HK-2 (cell line): Measurements from ENCODE around the gene TFEB.

Experiments
- DNase-seq: peaks from one replicate; pipeline ENCODE4 v3.0.0-alpha.2; 2018; ENCODE audit not compliant: unreplicated experiment

TFEB gene

DNA sequence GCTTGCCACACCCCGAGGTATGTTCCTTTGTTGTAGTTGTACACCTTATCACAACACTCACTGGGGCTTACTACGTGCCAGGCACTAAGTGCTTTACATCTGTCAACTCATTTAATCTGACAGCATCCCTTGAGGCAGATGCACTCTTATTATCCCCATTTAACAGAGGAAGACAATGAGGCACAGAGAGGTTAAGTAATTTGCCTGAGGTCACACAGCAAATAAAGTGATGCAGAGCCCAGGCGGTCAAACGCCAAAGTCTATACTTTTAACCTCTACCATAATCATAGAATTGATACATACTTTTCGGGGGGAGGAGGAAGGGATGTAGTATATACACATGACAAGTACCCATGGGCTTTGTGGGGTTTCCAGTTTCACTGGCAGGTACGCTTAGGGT lies 59.4 kb downstream of the TFEB start:
- no peak for DNase-seq

DNA sequence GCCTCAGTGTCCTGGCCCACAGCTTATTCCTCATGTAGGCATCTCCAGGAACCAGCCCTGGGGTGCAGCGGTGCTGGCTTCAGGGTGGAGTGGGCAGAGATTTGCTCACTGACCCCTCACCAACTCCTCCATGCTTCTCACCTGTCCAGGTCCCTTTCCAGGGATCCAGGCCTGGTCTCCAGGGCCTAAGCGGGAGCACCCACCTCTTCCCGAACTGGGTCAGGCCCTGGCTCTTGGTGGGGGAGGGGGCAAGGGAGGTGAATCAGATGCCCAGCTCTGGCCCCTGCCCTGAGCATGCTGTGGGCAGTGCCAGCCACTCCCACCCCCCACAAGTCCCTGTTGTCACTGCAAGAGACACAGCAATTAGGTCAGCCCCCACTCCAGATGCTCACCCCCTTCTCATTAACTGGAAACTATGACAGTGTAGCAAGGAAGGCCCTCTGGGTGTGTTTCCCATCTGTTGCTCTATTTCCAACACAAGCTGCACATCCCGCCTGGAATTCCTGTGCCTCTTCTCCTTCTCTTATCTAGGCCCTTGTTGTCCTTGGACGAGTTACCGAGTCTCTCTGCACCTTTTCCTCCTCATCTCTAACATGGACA lies 60.1 kb downstream of the TFEB start:
- no peak for DNase-seq

DNA sequence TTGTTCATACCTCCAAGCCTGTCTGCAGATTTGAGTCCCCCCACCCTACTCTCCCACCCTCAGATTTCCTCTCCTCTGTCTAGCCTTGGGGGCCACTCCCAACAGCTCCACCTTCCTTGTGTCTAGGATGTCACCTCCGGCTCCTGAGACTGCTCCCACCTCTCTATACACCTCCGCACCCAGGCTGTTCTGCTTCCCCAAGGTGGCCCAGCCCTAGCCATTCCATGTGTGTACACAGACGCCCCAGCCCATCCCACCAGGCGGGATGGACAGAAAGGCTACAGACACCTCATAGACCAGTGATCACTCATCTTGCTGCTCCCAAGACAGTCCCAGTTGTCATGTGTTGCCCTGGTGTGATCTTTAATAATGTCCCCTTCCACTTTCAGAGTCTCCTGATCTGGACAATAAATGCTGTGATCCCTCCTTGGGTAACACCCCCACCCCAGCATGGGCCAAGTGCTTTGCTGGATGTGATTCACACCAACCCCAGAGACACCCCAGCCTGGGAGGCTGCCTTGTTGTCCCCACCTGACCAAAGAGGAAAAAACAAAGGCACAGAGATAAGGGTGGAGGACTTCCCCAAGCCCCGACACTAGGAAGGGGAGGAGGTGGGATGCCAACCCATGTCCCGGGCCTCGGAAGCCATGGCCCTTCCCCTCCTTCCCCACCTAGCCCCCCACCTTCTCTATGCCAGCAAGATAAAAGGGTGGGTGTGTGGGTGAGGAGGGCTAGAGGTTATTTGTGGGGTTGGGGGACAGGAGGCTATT lies 61.0 kb downstream of the TFEB start:
- no peak for DNase-seq

DNA sequence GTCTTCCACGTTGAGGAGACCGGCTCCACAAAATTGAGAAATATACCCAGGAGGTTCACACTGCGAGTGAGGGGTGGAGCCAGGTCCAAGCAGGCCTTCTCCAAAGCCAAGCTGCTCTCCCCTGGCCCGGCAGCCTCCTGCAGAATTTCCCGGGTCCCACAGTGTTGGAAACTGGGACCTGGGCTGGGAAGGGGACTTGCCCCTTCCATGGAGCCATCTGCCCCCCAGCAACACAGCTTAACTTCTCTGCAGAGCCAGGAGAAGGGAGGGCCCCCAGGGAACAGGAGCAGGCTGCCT lies 61.8 kb downstream of the TFEB start:
- DNase-seq = no peak

DNA sequence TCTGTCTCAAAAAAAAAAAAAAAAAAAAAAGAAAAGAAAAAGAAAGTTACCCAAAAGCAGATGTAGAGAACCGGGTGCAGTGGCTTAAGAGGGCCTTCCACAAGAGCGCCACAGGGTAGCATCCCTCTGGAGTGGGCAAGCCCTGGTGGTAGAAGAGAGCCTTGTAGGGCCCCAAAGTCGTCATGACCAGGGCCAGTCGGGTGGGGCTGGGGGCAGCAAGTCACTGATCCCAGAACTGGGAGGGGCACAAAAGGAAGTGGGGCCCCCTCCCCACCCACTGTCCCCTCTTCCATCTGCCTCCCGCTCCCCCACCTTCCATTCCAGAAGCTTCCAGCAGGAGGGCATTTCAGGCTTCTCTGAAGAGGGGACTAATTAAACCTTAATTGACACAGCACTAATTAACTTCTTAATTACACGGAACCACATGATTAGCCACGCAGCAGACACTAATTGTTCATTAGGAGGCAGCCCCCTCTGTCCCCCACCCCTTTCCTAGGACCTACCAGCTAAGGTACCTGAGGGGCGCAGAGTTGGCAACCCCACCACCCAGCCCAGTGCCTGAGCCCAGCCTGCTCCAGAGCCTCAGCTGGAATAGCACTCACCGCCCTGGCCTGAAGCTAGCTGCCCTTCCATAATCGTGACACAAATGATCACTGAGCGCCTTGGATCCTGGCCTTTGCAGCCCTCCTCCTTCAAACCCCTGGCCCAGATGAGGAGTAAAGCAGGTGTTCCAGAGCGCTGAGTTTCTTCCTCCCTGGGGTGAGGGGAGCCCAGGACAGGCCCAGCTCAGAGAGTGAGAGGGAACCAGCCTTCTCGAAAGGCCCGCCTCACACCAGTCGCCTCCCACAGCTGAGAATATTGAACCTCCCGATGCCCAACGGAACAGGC lies 62.3 kb downstream of the TFEB start:
- DNase-seq = no peak

DNA sequence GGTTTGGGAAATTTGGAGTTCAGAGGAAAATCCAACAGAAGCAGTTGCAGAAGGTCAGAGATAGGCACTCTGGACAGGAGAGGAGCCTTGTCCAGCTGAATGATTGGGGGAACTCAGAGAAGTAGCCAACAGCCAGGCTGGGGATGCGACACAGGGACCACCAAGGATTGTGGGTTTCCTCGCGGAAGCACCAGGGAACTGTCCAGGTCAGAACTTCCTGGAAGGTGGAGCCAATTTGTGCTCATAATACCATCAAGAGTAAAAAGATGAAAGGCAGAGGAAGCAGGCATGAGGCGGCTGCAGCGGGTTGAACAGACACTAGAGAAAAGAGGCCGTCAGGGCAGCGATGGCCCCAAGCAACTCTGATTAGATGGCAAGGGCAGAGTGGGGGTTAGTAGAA lies 63.4 kb downstream of the TFEB start:
- DNase-seq = no peak

DNA sequence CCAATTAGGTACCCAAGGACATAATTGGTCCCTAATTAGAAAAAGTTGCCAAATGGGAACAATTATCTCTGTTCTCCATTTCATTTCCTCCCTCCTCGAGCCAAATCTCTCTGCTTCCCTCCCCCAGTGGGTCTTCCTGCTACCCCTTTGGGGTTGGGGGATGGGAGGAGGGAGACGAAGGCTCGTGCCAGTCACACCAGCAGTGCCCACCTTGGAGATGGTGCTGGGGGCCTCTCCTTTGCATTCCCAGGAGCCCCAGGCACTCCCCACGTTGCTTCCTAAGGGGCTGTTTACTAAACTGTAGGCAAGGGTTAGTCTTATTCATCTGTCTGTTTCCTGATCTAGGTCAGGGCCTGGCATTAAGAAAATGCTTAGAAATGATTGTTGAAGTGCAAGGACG lies 64.0 kb downstream of the TFEB start:
- no peak for DNase-seq

DNA sequence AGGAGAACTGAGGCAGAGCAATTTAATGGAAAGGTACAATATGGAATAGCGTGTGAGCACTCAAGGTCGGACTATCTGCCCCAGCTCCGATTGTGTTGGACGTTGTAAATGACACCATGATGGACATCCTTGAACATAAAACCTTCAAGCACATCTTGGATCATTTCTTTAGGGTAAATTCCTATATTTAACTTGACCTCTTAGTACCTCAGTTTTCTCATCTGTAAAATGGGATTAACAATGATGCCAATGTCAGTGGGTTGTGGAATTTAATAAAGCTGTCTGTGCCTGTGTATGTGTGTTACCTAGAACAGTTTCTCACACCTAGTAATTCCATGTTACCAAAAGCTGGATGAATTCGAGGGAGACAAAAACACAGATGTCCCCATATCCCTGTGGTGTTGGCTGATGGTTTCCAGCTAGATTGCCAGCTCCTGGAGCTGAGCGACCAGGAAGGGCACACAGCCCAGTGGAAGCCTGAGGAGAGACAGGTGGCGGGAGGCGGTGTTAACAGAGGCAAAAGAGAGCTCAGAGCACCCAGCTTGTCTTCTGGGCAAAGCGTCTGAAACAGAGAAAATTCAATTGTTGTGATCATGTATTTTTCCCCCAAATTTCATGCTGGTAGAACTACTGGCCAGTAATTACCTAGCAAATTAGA lies 64.6 kb downstream of the TFEB start:
- no peak for DNase-seq

DNA sequence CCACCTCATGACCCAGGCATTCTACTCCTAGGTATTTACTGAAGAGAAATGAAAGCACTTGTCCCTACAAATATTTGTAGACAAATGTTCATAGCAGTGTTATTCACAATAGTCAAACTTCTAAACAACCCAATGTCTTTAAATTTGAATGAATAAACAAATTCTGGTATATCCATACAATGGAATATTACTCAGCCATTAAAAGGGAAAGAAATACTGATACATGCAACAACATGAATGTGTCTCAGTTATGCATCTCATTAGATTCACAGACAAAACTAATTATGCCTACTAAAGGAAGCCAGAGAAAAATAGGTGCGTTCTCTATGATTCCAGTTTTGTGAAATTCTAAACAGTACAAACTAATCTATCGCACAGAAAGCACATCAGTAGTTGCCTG lies 66.4 kb downstream of the TFEB start:
- DNase-seq = no peak

DNA sequence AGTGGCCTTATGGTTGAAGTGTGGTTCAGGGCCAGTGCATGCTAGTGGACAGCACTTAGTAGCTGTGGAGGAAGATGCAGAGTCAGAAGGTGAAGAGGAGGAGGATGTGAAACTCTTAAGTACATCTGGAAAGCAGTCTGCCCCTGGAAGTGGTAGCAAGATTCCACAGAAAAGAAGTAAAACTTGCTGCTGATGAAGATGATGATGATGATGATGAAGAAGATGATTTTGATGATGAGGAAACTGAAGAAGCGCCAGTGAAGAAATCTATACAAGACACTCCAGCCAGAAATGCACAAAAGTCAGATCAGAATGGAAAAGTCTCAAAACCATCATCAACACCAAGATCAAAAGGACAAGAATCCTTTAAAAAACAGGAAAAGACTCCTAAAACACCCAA lies 68.2 kb downstream of the TFEB start:
- no peak for DNase-seq

DNA sequence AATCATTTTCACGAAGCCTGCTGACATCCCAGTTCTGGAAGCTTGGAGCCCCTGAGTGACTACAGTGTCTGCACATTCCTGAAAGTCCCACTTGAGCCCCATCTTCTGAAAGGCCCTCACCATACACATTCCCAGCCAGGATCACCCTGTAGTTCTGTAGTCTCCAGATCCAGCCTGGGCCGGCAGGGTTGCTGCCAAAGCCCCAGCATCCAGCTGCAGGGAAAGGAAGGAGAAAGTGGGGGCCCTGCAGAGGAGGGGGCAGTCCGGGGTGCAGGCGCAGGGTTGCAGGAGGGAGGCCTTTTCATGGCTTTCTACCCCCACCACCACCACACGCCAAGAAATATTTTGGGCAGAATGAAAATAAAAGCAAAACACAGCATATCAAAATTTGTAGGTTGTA lies 71.1 kb downstream of the TFEB start:
- no peak for DNase-seq

DNA sequence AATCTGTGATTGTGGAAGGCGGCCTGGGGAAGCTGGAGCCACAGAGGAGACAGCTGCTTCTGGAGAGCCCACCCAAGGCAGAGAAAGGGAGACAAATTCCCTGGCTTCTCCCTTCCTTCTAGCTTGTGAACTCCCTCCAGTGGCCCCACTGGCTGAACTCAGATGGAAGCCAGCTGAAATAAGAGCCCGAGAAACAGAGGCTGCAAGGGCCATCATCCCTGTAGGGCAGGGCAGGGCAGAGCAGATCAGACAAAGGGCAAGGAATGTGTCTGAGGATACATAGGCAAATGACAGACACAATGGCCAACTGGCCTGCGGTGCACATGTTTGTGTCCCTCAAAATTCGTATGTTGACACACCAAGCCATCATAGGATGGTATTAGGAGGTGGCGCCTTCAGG lies 71.8 kb downstream of the TFEB start:
- no peak for DNase-seq

DNA sequence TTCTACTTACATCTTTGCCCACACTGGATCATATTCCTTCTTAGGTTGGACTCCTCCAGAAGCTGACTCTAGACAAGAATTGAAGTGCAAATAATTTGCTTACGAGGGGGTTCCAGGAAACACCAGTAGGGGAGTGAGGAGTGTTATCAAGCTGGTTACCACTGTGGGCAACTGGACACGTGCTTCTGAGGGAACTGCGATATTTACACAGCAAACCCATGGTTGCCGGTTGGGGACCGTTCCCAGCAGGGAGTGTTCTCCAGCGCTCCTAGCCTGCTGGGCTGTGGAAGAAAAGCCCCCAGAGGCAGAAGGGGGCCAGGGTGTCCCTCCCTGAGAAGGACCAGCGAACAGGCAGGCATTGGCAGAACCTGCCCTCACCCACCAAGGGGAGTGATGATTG lies 75.5 kb downstream of the TFEB start:
- no peak for DNase-seq

DNA sequence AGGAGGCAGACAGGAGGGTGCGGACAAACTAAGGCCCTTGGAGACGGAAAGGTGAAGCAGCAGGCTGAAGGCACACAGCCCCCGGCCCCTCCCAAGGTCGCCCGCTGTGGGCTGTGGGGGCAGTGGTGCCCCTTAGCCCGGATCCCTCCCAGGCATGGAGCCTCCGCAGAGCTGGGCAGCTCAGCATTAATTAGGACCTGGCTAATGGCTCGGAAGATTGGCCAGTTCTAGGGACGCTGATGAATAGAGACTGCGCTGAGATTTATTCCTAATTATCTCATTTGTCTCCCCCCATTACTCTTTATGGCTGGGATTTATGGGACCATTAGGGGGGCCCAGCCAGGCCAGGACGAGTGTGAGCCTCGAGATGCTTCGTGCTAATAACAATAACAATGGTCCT lies 76.8 kb downstream of the TFEB start:
- DNase-seq = no peak

DNA sequence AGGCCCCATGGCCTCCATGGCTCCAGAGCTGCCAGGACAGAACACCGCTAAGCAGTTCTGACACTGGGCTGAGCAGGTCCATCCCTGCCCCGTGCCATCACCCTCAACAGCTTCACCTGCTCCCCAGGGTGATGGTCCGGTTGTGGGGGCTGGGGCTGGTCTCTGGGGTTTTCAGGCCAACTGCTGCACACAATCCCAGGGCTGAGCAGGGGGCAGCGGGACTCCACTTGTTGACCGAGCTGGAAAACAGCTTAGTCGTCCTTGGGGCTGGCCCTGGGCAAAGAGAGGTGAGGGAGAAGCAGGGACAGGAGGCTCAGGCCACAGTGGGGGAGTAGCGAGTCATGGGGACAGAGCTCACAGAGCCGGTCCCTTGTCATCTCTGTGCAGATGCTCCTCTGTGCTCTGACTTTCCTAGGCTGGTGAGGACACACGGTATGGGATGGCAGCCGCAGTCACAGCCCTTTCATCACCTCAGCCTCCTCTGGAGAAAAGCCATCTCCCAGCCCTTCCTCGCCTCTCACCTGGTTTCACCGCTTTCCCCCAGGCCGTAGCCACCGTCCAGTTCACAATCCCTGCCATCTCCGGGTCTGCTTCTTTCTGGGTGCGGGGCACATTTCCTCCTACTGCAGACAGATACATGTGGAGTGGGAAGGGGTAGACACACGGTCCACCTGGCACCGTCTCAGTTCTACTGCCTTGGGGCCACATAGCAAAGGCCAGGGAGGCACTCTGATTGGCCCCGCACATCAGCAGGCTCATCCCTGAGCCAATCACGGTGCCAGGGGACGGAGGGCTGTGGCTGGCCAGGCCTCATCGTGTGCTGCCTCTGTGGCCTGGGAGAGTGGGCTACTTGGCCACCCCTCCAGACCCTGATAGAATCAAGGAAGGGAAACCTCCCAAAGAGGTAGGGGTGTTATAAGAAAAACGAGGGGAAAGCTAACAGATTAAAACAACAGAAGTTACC lies 78.0 kb downstream of the TFEB start:
- DNase-seq = no peak

DNA sequence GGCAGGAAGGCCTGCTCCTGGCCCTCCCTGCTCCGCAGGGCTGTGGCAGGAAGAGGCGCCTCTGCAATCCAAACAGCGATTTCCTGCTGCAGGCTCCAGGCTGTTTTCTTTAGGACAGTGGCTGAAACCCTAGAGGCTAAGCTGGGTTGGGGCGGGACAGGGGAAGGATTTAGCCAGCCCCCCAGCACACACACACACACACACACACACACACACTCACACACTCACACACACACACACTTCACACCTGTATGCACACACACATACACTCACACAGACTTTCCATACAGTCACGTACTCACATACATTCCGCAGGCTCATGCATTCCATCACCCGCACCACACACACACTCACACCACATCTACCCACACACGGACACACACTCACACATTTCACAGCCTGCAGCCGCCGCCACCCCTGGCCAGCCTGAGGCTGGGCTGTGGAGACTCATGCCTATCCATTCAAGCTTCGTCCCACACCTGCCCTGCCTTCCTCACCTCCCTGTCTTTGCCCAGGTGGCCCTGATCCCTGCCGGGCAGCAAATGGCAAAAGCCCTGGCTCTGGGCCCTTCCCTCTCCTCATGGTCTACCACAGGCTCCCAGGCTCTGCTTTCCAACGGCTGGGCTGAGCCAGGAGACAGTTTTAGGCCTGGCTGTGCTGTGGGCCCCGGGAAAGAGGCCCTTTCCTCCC lies 79.3 kb downstream of the TFEB start:
- DNase-seq = no peak

DNA sequence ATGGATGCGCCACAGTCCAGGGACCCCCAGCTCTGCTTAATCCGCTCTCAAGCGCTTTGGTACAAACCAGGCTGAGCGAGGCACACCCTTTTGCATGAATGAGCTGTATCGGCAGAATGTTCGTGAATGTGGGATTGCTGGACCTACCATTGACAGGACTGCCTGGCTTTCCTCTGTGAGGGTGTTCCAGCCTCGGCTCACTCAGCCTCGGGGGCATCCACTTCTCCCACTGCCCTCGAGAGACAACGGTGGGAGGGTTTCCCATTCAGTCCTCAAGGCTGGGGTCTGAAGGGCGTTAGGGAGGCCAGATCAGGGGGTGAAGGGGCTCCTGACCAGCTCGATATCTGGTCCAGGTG lies 79.8 kb downstream of the TFEB start:
- no peak for DNase-seq

DNA sequence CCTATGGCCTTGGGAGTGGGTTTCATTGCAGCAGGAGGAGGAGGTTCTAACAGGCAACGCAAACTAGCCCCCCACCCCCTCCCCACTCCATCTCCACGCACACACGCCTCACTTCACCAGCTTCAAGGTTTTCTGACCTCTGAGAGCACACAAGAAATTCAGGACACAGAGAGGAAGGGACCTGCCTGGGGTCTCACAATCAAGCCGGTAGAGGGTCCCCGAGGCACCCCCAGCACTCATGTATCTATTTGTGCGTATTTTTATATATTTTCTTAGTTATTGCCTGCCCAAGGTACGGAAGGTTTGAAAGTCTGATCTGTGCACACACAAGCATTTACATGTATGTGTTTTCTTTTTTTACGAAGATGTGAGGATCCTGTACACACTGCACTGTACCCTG lies 80.2 kb downstream of the TFEB start:
- no peak for DNase-seq

DNA sequence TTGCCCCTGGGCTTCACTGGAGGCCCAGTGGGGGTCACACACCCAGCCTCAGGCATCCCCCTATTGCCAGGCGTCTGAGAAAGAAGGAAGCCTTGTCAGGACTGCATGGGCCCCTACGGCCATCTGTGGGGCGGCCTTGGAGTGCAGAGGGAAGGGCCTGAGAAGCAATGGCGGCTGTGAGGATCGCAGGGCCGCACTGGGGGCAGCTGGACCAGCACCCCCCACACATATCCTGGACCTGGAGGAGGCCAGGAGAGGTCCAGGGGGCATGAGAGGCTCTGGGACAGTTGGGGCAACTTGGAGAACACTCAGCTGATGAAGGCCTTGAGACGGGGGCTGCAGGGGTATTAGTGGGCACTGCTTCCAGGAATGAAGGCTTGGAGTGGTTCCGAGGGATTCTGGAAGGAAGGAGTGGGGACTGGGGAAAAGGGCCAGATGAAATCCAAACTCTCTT lies 80.7 kb downstream of the TFEB start:
- no peak for DNase-seq

DNA sequence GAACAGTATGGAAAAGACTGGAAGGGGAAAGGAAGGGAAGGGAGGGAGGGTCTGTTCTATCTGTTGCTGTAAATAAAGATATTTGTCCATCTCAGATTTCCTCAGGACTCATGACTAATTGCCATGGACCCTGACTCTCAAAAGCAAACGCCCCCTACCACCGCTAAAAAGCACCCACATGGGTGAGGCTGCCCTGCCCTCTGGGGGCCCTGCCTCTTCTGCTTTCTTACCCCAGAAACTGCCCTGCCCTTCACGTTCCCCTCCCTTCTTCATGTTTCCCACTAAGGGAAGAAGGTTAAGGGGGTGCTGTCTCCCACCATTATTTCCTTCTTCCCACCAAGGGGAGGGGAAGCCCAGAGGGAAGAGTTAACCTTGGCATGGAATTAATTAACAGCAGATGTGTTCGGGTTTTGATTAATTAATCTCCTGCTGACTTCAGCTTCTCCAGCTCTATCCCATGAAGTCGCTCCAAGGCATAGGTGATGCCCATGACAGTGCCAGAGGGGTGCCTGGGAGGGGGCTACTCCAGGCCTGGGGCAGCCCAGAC lies 81.2 kb downstream of the TFEB start:
- DNase-seq = no peak

DNA sequence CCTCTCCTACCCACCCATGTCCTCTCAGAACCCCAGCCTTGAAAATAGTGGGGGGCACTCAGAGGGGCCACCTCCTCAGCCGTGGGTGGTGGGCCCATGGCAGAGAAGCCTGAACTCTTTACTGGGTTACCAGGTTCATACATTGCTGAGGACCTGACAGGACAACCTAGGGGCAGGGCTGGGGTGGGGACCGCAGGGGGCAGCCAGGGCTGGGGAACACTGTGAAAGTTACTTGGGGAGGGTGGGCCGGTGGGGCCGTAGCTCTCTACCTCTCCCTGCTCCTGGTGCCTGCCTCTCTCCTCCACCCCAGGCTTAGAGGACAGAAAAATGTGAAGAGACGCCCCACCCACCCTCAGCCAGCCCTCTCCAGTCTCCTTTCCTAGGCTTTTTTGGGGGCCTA lies 81.7 kb downstream of the TFEB start:
- no peak for DNase-seq
